GM12878 (cell line): Measurements from ENCODE around the gene SLC39A8.

Experiments used
- CBX3 ChIP-seq: fragments of 200-600 bp; sonication (generic); IDR thresholded peaks from 2 replicates; pipeline ENCODE4 v1.6.1; 2016; ENCODE audit warnings: low read depth, borderline replicate concordance
- CTCF ChIP-seq, 3 experiments: IDR thresholded peaks in 2 of 3; conservative IDR thresholded peaks in 1 of 3; 2 replicates each; pipeline ENCODE4 v1.5.1; 2011; ENCODE audit warnings: low read depth in 3 of 3, low read length in 3 of 3, mild to moderate bottlenecking in 3 of 3, control low read depth in 2 of 3, moderate library complexity in 2 of 3, inconsistent platforms in 1 of 3, mixed read lengths in 1 of 3; ENCODE audit not compliant: control insufficient read depth in 2 of 3, insufficient read depth in 1 of 3; ENCODE audit errors: extremely low read depth in 1 of 3
- HCFC1 ChIP-seq: fragments of 150-350 bp; IDR thresholded peaks from 2 replicates; pipeline ENCODE4 v1.6.1; 2014; ENCODE audit warnings: low read length
- HDAC6 ChIP-seq: fragments of 200-600 bp; sonication (generic); IDR thresholded peaks from one replicate; pipeline ENCODE4 v1.8.0; 2017; ENCODE audit warnings: antibody characterized with exemption; ENCODE audit not compliant: unreplicated experiment
- MEF2A ChIP-seq: IDR thresholded peaks from 2 replicates; pipeline ENCODE4 v1.6.1; 2011; ENCODE audit warnings: low read depth, mild to moderate bottlenecking, low read length, moderate library complexity; ENCODE audit not compliant: insufficient read depth
- NFIC ChIP-seq: IDR thresholded peaks from 2 replicates; pipeline ENCODE4 v1.6.1; 2012; ENCODE audit warnings: low read depth, mild to moderate bottlenecking, inconsistent platforms, low read length, moderate library complexity
- NFXL1 ChIP-seq: fragments of 450-650 bp; IDR thresholded peaks from 2 replicates; pipeline ENCODE4 v1.6.1; 2017; ENCODE audit warnings: antibody characterized with exemption, mild to moderate bottlenecking, borderline replicate concordance
- RAD21 ChIP-seq: IDR thresholded peaks from 2 replicates; pipeline ENCODE4 v1.6.1; 2011; ENCODE audit warnings: mild to moderate bottlenecking, low read depth, low read length, moderate library complexity; ENCODE audit not compliant: insufficient read depth
- SIN3A ChIP-seq: IDR thresholded peaks from 2 replicates; pipeline ENCODE4 v1.6.1; 2012; ENCODE audit warnings: low read depth, low read length, improper control_type of control experiment
- USF2 ChIP-seq: IDR thresholded peaks from 2 replicates; pipeline ENCODE4 v1.6.1; 2011; ENCODE audit warnings: low read depth, low read length, improper control_type of control experiment, borderline replicate concordance
- ZBTB11 ChIP-seq: fragments of 450-650 bp; formaldehyde crosslinking; IDR thresholded peaks from 2 replicates; pipeline ENCODE4 v1.5.0; 2022; ENCODE audit warnings: mild to moderate bottlenecking, missing genetic modification characterization
- ZNF217 ChIP-seq: fragments of 450-650 bp; IDR thresholded peaks from 2 replicates; pipeline ENCODE4 v1.6.1; 2017; ENCODE audit warnings: antibody characterized with exemption, mild to moderate bottlenecking
- ZNF384 ChIP-seq: IDR thresholded peaks from 2 replicates; pipeline ENCODE4 v1.6.1; 2012; ENCODE audit warnings: low read depth, mild to moderate bottlenecking, low read length, improper control_type of control experiment, borderline replicate concordance

- TF ChIP-seq RAD21, result no peak
- no peak for TF ChIP-seq CTCF (IDR thresholded peaks at IDR 0.05 in 2 of 3, conservative IDR thresholded peaks at IDR 0.05 in 1 of 3; ENCODE audit: control insufficient read depth in 2 of 3, extremely low read depth in 1 of 3, insufficient read depth in 1 of 3, low read depth in 3 of 3, low read length in 3 of 3)
- TF ChIP-seq HCFC1, result no peak
- no peak for TF ChIP-seq ZBTB11 (CRISPR knock-in tag)
- no peak for TF ChIP-seq CBX3
- no peak for TF ChIP-seq ZNF384
- no peak for TF ChIP-seq HDAC6
- TF ChIP-seq USF2, result no peak
- no peak for TF ChIP-seq ZNF217
- TF ChIP-seq NFIC, result no peak
- TF ChIP-seq SIN3A, result no peak
- no peak for TF ChIP-seq NFXL1
- no peak for TF ChIP-seq MEF2A
Measured at GRCh38 chr4:102334624-102335023, 10.7 kb downstream of the SLC39A8 start.
